Measurements from ENCODE around the gene NPAS2. TPM values are rescaled to one million over a fixed set of nuclear protein-coding genes. Genes with fewer than 3 reads are reported as not detected.

Gene NPAS2
- total and polyA plus RNA-seq, 2 of the 8 experiments (the other 6 are each of a cell fraction or from before 2014, with no cell fraction given), result 1.8 to 1.9 TPM

GRCh38 chr2:100962366-100963025 is 142.6 kb downstream of the NPAS2 start:
- H3K79me1 ChIP-seq (ENCODE audit: low read depth, low read length), result no peaks in the 10 kb centered on the region
- peaks cover 0 to 3% (median 0%) of the 10 kb centered on the region in 4 experiments; a peak in 1 of 7 replicates for H3K4me1 ChIP-seq (replicated peaks in 1 of 4; ENCODE audit: control insufficient read depth in 3 of 4, insufficient read depth in 4 of 4, low read length in 3 of 4)
- no peak overlapping the region for H3K27ac ChIP-seq (ENCODE audit: low read depth, low read length)
- no peaks in the 10 kb centered on the region for H3K9me3 ChIP-seq (ENCODE audit: insufficient read depth in 2 of 2, low read depth in 1 of 2, low read length in 1 of 2)
- TF ChIP-seq ASH2L (IDR thresholded peaks at IDR 0.05; ENCODE audit: low read length) (no peak), CTBP2 (IDR thresholded peaks at IDR 0.05; ENCODE audit: borderline replicate concordance, insufficient read depth, insufficient read length, low read length) (no peak), RFX5 (IDR thresholded peaks at IDR 0.05; ENCODE audit: borderline replicate concordance, low read depth, low read length) (no peak), TCF12 (IDR thresholded peaks at IDR 0.05; ENCODE audit: low read depth, low read length) (no peak), ZNF274 (IDR thresholded peaks at IDR 0.05; ENCODE audit: borderline replicate concordance, extremely low read depth, low read length) (no peak), HDAC6 (IDR thresholded peaks at IDR 0.05; ENCODE audit: low read depth, low read length) (no peak)
- ChIA-PET CTCF (ENCODE audit: partially characterized antibody) (no interaction called here), POLR2A (ENCODE audit: partially characterized antibody) (no interaction called here)
- H3K4me2 ChIP-seq (ENCODE audit: insufficient read depth in 1 of 2, low read depth in 2 of 2, low read length in 2 of 2), result no peak overlapping the region
- no peak overlapping the region for H3K23ac ChIP-seq (ENCODE audit: insufficient read length)
- H4K5ac ChIP-seq (ENCODE audit: insufficient read length, low read depth, low read length), result no peak overlapping the region
- H3K56ac ChIP-seq (replicated peaks; ENCODE audit: insufficient read length, low read depth, low read length), result no peak overlapping the region
- no peaks in the 10 kb centered on the region for H4K20me1 ChIP-seq (replicated peaks in 1 of 2; ENCODE audit: control insufficient read depth in 1 of 2, insufficient read depth in 2 of 2, low read length in 2 of 2)
- H3K79me2 ChIP-seq (ENCODE audit: control insufficient read depth in 1 of 2, insufficient read depth in 2 of 2, low read length in 2 of 2), result no peaks in the 10 kb centered on the region
- DNase-seq (ENCODE audit: low read depth in 1 of 2, low spot score in 2 of 2) (no peak), FAIRE-seq (no peak)
- 92% methylated on average over 12 of the region's 12 CpGs; no CpG with 5 or more reads in 1 of the 2 experiments for WGBS, 2 experiments (ENCODE audit: extremely low coverage in 1 of 2, insufficient coverage in 1 of 2, insufficient read length in 1 of 2, insufficient replicate concordance in 2 of 2, low coverage in 1 of 2, low lambda C conversion rate in 2 of 2, missing lambda C conversion rate in 1 of 2)
- no peak overlapping the region for H2BK12ac ChIP-seq (ENCODE audit: low read depth, low read length)
- no peak overlapping the region for H3K14ac ChIP-seq (ENCODE audit: insufficient read length)
- H4K8ac ChIP-seq (ENCODE audit: extremely low read depth, insufficient read depth, low read length), result no peak overlapping the region
- no peak overlapping the region for H2BK5ac ChIP-seq (ENCODE audit: low read depth, low read length)
- no peak overlapping the region for H2AFZ ChIP-seq (ENCODE audit: low read length)
- H3K23me2 ChIP-seq (ENCODE audit: low read depth, low read length), result no peaks in the 10 kb centered on the region
- no peak overlapping the region for H3K4ac ChIP-seq (replicated peaks; ENCODE audit: insufficient read length, low read depth, low read length)
- H3K4me3 ChIP-seq (ENCODE audit: extremely low read depth in 1 of 4, insufficient read depth in 2 of 4, low read depth in 3 of 4, low read length in 4 of 4), result no peak overlapping the region
- H3K9ac ChIP-seq (replicated peaks in 1 of 4; ENCODE audit: extremely low read depth in 1 of 4, low read depth in 3 of 4, low read length in 3 of 4), result no peak overlapping the region
- no peaks in the 10 kb centered on the region for H3K36me3 ChIP-seq (ENCODE audit: control insufficient read depth in 2 of 4, insufficient read depth in 4 of 4, low read length in 3 of 4)
- H2BK15ac ChIP-seq (ENCODE audit: low read length), result no peak overlapping the region
- no peak overlapping the region for H2AK5ac ChIP-seq (ENCODE audit: low read depth, low read length)
- no peak overlapping the region for H2BK120ac ChIP-seq (replicated peaks; ENCODE audit: low read depth, low read length)
- no peak overlapping the region for H3K18ac ChIP-seq (ENCODE audit: extremely low read depth, low read length)
- no peak overlapping the region for H4K91ac ChIP-seq (replicated peaks; ENCODE audit: insufficient read length, low read length)
- H3K27me3 ChIP-seq (replicated peaks in 1 of 4; ENCODE audit: control insufficient read depth in 3 of 4, extremely low read depth in 1 of 4, insufficient read depth in 3 of 4, low read length in 3 of 4), result no peaks in the 10 kb centered on the region
- no peak overlapping the region for H2BK20ac ChIP-seq (ENCODE audit: low read length)

All from H1 (cell line).